Right atrium auricular region (tissue), 2 donors: ENCODE data around the gene ARHGAP6. TPM values are rescaled to one million over a fixed set of nuclear protein-coding genes. Genes with fewer than 3 reads are reported as not detected.

Source experiments
- DNase-seq: peaks from one replicate; pipeline ENCODE4 v3.0.0-alpha.2; 2019; ENCODE audit warnings: low spot score
- H3K27ac ChIP-seq, 2 donors: fragments of 200-600 bp; sonication (generic); 1 replicate in 1 of 2; 2 replicates in 1 of 2; pipeline ENCODE4 v1.5.1; 2016 to 2019
- H3K27me3 ChIP-seq, 2 donors: fragments of 200-600 bp; sonication (generic); one replicate each; pipeline versions ENCODE4 v1.5.1 to v1.6.0; 2017 to 2019
- H3K36me3 ChIP-seq: fragments of 200-600 bp; sonication (generic); one replicate; pipeline ENCODE4 v1.5.1; 2016
- H3K4me1 ChIP-seq, 2 donors: fragments of 200-600 bp; sonication (generic); one replicate each; pipeline versions ENCODE4 v1.5.1 to v1.6.0; 2017 to 2019
- H3K4me3 ChIP-seq, 2 donors: fragments of 200-600 bp; sonication (generic); 1 replicate in 1 of 2; 2 replicates in 1 of 2; pipeline ENCODE4 v1.5.1; 2017 to 2019; ENCODE audit warnings: mild to moderate bottlenecking in 1 of 2, moderate library complexity in 1 of 2
- H3K9me3 ChIP-seq, 2 donors: fragments of 200-600 bp; sonication (generic); one replicate each; pipeline ENCODE4 v1.5.1; 2019
- total RNA-seq, 2 donors: library from RNA; depleted of rRNA; stranded (reverse); fragments of >200 nt; gene quantifications; one replicate each; pipeline ENCODE4 v1.1.0, GENCODE V29; 2016
- TF ChIP-seq, protein P1 (sequence below), 2 donors: fragments of 200-600 bp; sonication (generic); IDR thresholded peaks; one replicate each; pipeline ENCODE4 v1.5.1; 2019; ENCODE audit warnings: antibody characterized with exemption in 2 of 2

Gene ARHGAP6
- total RNA-seq, 2 donors from 2014 or later, result 5.1 to 9.4 TPM

DNA sequence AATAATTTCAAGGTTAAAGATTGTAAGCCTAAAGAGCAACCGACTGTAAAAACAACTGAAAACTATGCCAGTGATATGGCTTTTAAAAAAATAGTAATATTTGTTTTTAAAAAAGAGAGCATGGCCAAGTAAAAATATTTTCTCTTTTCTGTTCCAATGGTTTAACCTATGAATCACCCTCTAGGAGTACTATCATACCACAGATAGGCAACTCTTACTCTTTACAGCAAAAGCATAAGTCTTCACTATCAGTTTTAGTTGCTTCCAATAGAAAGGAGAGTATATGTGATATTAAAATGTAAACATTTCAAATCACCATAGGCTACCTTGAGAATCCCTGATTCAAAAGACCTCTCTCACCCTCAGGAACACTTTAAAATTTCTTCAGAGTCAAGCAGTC is 269.9 kb downstream of the ARHGAP6 start:
- Histone ChIP-seq H3K27ac (no peak overlapping the region), H3K9me3 (no peaks in the 10 kb centered on the region), H3K36me3 (no peaks in the 10 kb centered on the region), H3K4me1 (no peaks in the 10 kb centered on the region), H3K27me3 (no peaks in the 10 kb centered on the region), H3K4me3 (no peak overlapping the region)
- TF ChIP-seq, protein P1, sequence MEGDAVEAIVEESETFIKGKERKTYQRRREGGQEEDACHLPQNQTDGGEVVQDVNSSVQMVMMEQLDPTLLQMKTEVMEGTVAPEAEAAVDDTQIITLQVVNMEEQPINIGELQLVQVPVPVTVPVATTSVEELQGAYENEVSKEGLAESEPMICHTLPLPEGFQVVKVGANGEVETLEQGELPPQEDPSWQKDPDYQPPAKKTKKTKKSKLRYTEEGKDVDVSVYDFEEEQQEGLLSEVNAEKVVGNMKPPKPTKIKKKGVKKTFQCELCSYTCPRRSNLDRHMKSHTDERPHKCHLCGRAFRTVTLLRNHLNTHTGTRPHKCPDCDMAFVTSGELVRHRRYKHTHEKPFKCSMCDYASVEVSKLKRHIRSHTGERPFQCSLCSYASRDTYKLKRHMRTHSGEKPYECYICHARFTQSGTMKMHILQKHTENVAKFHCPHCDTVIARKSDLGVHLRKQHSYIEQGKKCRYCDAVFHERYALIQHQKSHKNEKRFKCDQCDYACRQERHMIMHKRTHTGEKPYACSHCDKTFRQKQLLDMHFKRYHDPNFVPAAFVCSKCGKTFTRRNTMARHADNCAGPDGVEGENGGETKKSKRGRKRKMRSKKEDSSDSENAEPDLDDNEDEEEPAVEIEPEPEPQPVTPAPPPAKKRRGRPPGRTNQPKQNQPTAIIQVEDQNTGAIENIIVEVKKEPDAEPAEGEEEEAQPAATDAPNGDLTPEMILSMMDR (IDR thresholded peaks at IDR 0.05), result no peak
- no peak for DNase-seq

DNA sequence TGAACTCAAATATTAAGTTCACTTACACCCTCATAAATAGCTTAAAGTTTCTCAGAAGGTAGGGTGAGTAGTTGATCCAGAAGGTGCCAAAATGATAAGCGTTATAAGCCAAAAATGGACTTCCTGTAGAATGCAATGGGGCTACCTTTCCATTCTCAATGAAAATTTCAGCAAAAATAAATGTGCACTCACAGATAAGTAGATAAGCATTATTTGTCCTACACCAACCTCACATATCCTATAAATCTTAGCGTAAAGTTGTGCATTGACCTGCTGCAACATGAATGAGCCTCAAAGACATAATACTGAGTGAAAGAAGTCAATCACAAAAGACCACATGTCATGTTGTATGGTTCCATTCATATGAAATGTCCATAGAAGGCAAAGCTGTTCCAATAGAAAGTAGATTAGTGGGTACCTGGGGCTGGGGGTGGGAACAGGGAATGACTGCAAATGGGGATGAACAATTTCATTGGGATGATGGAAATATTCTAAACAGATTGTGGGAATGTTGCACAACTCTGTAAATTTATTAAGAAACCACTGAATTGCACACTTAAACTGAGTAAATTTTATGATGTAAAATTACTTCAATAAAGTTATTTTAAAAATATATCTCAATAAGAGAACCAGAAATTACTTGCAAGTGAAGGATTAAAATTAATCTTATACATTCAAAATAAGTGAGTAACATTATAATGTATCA is 271.6 kb downstream of the ARHGAP6 start:
- Histone ChIP-seq H3K36me3 (no peaks in the 10 kb centered on the region), H3K27me3 (no peaks in the 10 kb centered on the region), H3K27ac (no peak overlapping the region), H3K4me3 (no peak overlapping the region), H3K9me3 (no peaks in the 10 kb centered on the region), H3K4me1 (no peaks in the 10 kb centered on the region)
- DNase-seq, result no peak
- TF ChIP-seq, protein P1 (IDR thresholded peaks at IDR 0.05), result no peak

DNA sequence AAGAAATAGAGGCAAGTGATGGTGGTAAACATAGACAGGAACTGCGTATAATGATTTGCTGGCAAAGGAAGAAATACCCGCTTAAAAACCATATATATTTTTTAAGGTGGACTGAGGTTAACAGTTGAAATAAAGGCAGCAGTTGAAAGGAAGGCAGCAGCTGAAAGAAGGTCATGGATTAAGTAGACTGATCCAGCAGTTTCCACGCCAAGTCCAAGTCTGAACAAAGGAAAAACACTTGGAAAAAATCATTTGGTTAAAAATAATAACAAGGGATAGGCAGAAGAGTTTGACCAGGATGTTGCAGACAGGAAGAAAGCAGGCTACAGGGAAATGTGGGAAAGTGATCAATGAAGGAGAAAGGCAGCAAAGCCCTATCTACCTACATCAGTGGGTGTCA is 278.9 kb downstream of the ARHGAP6 start:
- Histone ChIP-seq H3K4me1 (no peaks in the 10 kb centered on the region), H3K27ac (peak overlapping the region in 1 of 2 donors; percentile 43), H3K36me3 (no peaks in the 10 kb centered on the region), H3K4me3 (no peak overlapping the region), H3K9me3 (no peaks in the 10 kb centered on the region), H3K27me3 (no peaks in the 10 kb centered on the region)
- TF ChIP-seq, protein P1 (IDR thresholded peaks at IDR 0.05), result no peak
- DNase-seq, result no peak

DNA sequence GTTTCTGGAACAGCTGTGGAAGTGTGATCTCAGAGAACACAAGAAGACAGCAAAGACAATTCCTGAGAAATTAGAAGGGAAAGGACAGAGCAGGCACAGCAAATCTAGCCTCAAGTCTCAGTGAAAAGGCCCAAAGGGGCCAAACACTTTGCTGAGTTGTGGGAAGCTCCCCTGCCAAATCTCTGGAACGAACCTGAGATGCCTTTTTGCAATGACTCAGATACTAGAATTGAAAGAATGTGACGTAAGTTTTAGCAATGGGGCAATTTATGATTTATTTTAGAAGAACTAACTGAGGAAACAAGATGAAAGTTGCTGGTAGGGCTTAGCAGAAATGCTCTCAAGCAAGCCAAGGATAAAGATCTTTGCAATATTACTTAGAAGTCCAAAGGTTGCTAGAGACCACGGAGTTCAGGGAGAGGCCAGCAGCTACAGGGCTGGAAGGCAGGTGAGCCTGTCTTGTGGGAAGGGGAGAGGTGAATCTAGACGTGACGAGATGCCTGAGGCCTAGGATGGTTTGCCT is 279.7 kb downstream of the ARHGAP6 start:
- no peak for DNase-seq
- Histone ChIP-seq H3K27me3 (no peaks in the 10 kb centered on the region), H3K36me3 (no peaks in the 10 kb centered on the region), H3K4me3 (no peak overlapping the region), H3K4me1 (no peaks in the 10 kb centered on the region), H3K27ac (peak overlapping the region; percentile 17 to 43), H3K9me3 (no peaks in the 10 kb centered on the region)
- TF ChIP-seq, protein P1 (IDR thresholded peaks at IDR 0.05), result no peak

DNA sequence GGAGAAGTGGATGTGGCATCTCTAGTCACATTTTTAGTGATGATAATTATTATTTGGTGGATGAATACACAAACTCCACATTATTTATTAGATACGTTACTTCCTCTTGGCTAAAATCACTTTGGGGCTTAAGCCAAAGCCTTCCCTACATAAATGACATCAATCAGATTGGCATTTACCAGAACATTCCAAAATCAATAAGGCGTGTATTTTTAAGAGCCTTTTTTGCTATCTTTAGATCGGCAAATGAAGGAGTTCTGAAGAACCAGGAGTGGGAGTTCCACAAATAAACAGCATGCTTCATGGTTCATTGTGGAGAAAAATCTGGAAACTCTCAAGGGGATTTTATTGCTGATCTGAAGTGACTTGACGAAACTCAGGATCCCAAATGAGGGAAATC is 282.8 kb downstream of the ARHGAP6 start:
- Histone ChIP-seq H3K4me1 (no peaks in the 10 kb centered on the region), H3K27me3 (no peaks in the 10 kb centered on the region), H3K4me3 (no peak overlapping the region), H3K9me3 (peaks cover 0 to 7% of the 10 kb centered on the region in 2 donors), H3K27ac (no peak overlapping the region), H3K36me3 (no peaks in the 10 kb centered on the region)
- DNase-seq, result no peak
- TF ChIP-seq, protein P1 (IDR thresholded peaks at IDR 0.05), result no peak

DNA sequence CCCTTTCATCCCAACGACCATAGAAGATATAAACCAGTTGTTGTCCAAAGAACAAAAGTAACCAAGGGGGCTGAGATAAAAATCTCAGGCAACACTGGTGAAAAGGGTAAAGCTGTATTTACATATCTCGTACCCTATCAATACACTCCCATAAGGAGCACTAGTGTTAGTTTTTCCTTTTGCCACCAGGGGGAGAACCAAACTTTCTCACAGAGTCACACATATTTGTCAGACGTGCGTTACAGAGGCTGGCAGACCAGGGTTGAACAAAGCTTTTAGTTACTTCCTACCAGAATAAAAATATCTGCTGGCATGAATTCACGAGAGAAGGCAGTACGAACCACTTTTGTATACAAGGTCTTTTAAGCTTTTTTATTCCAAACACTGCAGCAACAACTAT is 284.3 kb downstream of the ARHGAP6 start:
- Histone ChIP-seq H3K36me3 (no peaks in the 10 kb centered on the region), H3K27ac (no peak overlapping the region), H3K9me3 (peaks cover 0 to 7% of the 10 kb centered on the region in 2 donors), H3K27me3 (no peaks in the 10 kb centered on the region), H3K4me1 (no peaks in the 10 kb centered on the region), H3K4me3 (no peak overlapping the region)
- no peak for DNase-seq
- TF ChIP-seq, protein P1 (IDR thresholded peaks at IDR 0.05), result peak in 1 of 2 donors; percentile 69
